HG02981 (cell line): ENCODE measurements around the gene ERAP2.
"Not testable (repeated sequence)": the region's sequence is repeated elsewhere in the genome, so short reads cannot be mapped to it uniquely, and the experiment has no call there.

ENCODE experiments used
- ATAC-seq: cut with Tn5 transposase; IDR thresholded peaks from one replicate; pipeline ENCODE4 v1.9.1; 2021; ENCODE audit warnings: mild to moderate bottlenecking, moderate library complexity; ENCODE audit not compliant: unreplicated experiment

The ERAP2 gene

GRCh38 chr5:96876292-96876850 lies at the start of gene ERAP2:
ERAP2 (plus strand) TSS chr5:96876500; CDS start chr5:96879686, 3,186 bp downstream.
- ATAC-seq: peak; percentile 60

- ATAC-seq: no peak
Observed at GRCh38 chr5:96829297-96829696, 47.0 kb upstream of the ERAP2 start.

GRCh38 chr5:96834016-96834415 lies 42.3 kb upstream of the ERAP2 start:
- no peak for ATAC-seq

- ATAC-seq: no peak
Observed at GRCh38 chr5:96835791-96836191, 40.5 kb upstream of the ERAP2 start.

GRCh38 chr5:96836817-96837216 lies 39.5 kb upstream of the ERAP2 start:
- no peak for ATAC-seq

- no peak for ATAC-seq
Observed at GRCh38 chr5:96837303-96837702, 39.0 kb upstream of the ERAP2 start.

- ATAC-seq: no peak
Observed at GRCh38 chr5:96838201-96839070, 37.9 kb upstream of the ERAP2 start.

- ATAC-seq: no peak
Observed at GRCh38 chr5:96839071-96839592, 37.2 kb upstream of the ERAP2 start.

GRCh38 chr5:96841931-96842330 lies 34.4 kb upstream of the ERAP2 start:
- not testable (repeated sequence) for ATAC-seq

GRCh38 chr5:96843140-96843539 lies 33.2 kb upstream of the ERAP2 start:
- ATAC-seq: no peak

GRCh38 chr5:96844481-96844990 lies 31.8 kb upstream of the ERAP2 start:
- no peak for ATAC-seq

GRCh38 chr5:96851312-96852062 lies 24.8 kb upstream of the ERAP2 start:
- no peak for ATAC-seq

GRCh38 chr5:96852759-96853158 lies 23.5 kb upstream of the ERAP2 start:
- ATAC-seq: no peak

GRCh38 chr5:96854067-96854466 lies 22.2 kb upstream of the ERAP2 start:
- ATAC-seq: no peak

- ATAC-seq: no peak
Observed at GRCh38 chr5:96855031-96855872, 21.0 kb upstream of the ERAP2 start.

GRCh38 chr5:96856371-96856770 lies 19.9 kb upstream of the ERAP2 start:
- ATAC-seq: no peak

GRCh38 chr5:96857454-96857853 lies 18.8 kb upstream of the ERAP2 start:
- no peak for ATAC-seq

- ATAC-seq: no peak
Observed at GRCh38 chr5:96857924-96858323, 18.4 kb upstream of the ERAP2 start.

- ATAC-seq: no peak
Observed at GRCh38 chr5:96859375-96859774, 16.9 kb upstream of the ERAP2 start.

GRCh38 chr5:96861076-96861475 lies 15.2 kb upstream of the ERAP2 start:
- ATAC-seq: peak; percentile 73
